Osteocyte (in vitro differentiated cells): Measurements from ENCODE around the gene PPP1R12B. TPM values are rescaled to one million over a fixed set of nuclear protein-coding genes. Genes with fewer than 3 reads are reported as not detected.

Source experiments
- DNase-seq: peaks from one replicate; pipeline ENCODE4 v3.0.0; 2021; ENCODE audit warnings: mixed read lengths; ENCODE audit not compliant: unreplicated experiment; ENCODE audit errors: extremely low spot score
- H3K27ac Mint-ChIP-seq: one replicate; pipeline ENCODE4 v1.8.0; 2021; ENCODE audit warnings: mild to moderate bottlenecking, mixed read lengths; ENCODE audit not compliant: unreplicated experiment
- H3K27me3 Mint-ChIP-seq: one replicate; pipeline ENCODE4 v1.8.0; 2021; ENCODE audit warnings: mixed read lengths; ENCODE audit not compliant: unreplicated experiment
- H3K36me3 Mint-ChIP-seq: one replicate; pipeline ENCODE4 v1.8.0; 2021; ENCODE audit warnings: mixed read lengths; ENCODE audit not compliant: unreplicated experiment
- H3K4me1 Mint-ChIP-seq: one replicate; pipeline ENCODE4 v1.8.0; 2021; ENCODE audit warnings: mixed read lengths; ENCODE audit not compliant: unreplicated experiment
- H3K4me3 Mint-ChIP-seq: one replicate; pipeline ENCODE4 v1.8.0; 2021; ENCODE audit warnings: mild to moderate bottlenecking, moderate library complexity, mixed read lengths; ENCODE audit not compliant: unreplicated experiment
- H3K9me3 Mint-ChIP-seq: one replicate; pipeline ENCODE4 v1.8.0; 2021; ENCODE audit warnings: mixed read lengths; ENCODE audit not compliant: unreplicated experiment
- long read RNA-seq: library from polyadenylated mRNA; unstranded; transcript quantifications from one replicate; pipeline ENCODE4 v2.0.0, GENCODE V29; 2021
- total RNA-seq: library from RNA; stranded (reverse); gene quantifications from 2 replicates; pipeline ENCODE4 v1.2.1, GENCODE V29; 2021
- TF ChIP-seq, protein P1 (sequence below): fragments of 200-600 bp; sonication (generic); IDR thresholded peaks from 2 replicates; pipeline ENCODE4 v1.5.0; 2021; ENCODE audit warnings: antibody characterized with exemption, mild to moderate bottlenecking, moderate library complexity

Gene PPP1R12B, protein sequence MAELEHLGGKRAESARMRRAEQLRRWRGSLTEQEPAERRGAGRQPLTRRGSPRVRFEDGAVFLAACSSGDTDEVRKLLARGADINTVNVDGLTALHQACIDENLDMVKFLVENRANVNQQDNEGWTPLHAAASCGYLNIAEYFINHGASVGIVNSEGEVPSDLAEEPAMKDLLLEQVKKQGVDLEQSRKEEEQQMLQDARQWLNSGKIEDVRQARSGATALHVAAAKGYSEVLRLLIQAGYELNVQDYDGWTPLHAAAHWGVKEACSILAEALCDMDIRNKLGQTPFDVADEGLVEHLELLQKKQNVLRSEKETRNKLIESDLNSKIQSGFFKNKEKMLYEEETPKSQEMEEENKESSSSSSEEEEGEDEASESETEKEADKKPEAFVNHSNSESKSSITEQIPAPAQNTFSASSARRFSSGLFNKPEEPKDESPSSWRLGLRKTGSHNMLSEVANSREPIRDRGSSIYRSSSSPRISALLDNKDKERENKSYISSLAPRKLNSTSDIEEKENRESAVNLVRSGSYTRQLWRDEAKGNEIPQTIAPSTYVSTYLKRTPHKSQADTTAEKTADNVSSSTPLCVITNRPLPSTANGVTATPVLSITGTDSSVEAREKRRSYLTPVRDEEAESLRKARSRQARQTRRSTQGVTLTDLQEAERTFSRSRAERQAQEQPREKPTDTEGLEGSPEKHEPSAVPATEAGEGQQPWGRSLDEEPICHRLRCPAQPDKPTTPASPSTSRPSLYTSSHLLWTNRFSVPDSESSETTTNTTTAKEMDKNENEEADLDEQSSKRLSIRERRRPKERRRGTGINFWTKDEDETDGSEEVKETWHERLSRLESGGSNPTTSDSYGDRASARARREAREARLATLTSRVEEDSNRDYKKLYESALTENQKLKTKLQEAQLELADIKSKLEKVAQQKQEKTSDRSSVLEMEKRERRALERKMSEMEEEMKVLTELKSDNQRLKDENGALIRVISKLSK
- 13.2 and 14.6 TPM in 2 replicates for total RNA-seq
- long read RNA-seq, partial matches to known transcripts: 2 of 3 reads
- long read RNA-seq, other reads (novel, unspliced or antisense): 1 of 3 reads

DNA sequence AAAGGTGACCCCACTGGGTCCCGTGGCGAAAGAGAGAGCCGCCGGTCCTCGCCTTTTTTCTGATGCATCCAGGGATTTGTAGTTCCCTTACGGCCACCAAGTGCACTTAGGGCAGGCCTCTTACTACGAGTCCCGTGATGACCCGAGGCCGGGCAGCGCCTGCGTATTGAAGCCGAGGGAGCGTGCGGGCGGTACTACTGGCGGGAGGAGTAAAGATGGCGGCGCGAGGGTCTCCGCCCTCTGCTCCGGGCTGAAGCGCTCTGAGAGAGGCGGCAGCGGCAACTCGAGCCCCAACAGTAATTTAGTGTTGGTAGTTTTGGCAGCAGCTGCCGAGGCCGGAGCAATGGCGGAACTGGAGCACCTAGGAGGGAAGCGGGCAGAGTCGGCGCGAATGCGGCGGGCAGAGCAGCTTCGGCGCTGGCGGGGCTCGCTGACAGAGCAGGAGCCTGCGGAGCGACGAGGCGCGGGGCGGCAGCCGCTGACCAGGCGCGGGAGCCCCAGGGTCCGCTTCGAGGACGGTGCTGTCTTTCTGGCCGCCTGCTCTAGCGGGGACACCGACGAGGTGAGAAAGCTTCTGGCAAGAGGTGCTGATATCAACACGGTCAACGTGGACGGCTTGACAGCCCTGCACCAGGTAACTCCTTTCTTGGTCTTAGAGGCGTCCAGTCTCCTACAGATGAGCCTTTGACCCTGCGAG lies at the start of gene PPP1R12B:
PPP1R12B (plus strand) TSS at position 191 of the 697 bp plus-strand sequence; CDS start at position 344, 153 bp downstream.
- Mint-ChIP-seq H3K9me3 (no peaks in the 10 kb centered on the region), H3K27me3 (no peaks in the 10 kb centered on the region), H3K4me1 (peaks cover 14% of the 10 kb centered on the region), H3K27ac (peak within 1 kb of the TSS; percentile 99), H3K36me3 (no peaks in the 10 kb centered on the region), H3K4me3 (peak within 1 kb of the TSS; percentile 99)
- TF ChIP-seq, protein P1, sequence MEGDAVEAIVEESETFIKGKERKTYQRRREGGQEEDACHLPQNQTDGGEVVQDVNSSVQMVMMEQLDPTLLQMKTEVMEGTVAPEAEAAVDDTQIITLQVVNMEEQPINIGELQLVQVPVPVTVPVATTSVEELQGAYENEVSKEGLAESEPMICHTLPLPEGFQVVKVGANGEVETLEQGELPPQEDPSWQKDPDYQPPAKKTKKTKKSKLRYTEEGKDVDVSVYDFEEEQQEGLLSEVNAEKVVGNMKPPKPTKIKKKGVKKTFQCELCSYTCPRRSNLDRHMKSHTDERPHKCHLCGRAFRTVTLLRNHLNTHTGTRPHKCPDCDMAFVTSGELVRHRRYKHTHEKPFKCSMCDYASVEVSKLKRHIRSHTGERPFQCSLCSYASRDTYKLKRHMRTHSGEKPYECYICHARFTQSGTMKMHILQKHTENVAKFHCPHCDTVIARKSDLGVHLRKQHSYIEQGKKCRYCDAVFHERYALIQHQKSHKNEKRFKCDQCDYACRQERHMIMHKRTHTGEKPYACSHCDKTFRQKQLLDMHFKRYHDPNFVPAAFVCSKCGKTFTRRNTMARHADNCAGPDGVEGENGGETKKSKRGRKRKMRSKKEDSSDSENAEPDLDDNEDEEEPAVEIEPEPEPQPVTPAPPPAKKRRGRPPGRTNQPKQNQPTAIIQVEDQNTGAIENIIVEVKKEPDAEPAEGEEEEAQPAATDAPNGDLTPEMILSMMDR: no peak
- peak; percentile 99 for DNase-seq

DNA sequence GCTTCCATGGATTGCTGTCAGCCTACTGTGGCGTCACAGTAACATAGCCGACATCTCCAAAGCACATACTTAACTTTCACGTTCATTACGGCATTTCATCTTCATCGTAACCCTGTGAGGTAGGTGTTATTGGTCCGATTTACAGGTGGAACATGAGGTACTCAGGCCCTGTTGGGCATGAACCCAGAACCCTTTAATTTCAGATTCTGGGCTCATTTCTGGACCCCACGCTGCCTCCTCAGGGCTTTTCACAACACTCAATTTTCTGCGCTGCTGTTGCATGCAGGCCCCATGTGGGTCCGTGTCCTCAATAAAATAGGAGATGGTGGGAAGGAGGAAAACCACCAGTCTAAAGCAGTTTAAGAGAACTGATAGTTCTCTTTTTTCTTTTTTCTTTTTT lies 46.3 kb upstream of the PPP1R12B start:
- Mint-ChIP-seq H3K27ac (no peak overlapping the region), H3K9me3 (no peaks in the 10 kb centered on the region), H3K4me1 (peaks cover 4% of the 10 kb centered on the region), H3K4me3 (no peak overlapping the region), H3K27me3 (peaks cover 2% of the 10 kb centered on the region), H3K36me3 (peaks cover 5% of the 10 kb centered on the region)
- DNase-seq: no peak
- TF ChIP-seq, protein P1: no peak

DNA sequence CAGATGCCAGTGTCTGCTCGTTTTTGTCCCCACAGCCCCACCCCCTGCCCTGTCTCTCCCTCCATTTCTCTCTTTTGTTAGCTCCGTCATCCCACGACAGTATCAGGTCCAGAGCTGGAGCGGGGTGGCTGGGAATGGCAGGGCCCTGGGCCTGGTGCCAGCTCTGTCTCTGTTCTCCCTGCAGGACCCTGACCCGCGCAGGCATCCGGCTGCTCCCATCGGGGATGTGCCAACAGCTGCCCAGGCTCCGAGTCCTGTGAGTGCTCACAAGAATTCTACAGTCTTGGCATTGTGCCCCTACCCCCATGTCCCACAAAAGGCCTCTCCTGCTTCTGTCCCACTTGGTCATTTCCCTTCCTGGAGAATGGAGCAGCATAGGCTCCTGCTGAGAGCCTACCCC lies 44.1 kb upstream of the PPP1R12B start:
- Mint-ChIP-seq H3K4me3 (no peak overlapping the region), H3K9me3 (no peaks in the 10 kb centered on the region), H3K27ac (no peak overlapping the region), H3K27me3 (peaks cover 2% of the 10 kb centered on the region), H3K4me1 (peaks cover 5% of the 10 kb centered on the region), H3K36me3 (peaks cover 2% of the 10 kb centered on the region)
- DNase-seq: no peak
- TF ChIP-seq, protein P1: no peak

DNA sequence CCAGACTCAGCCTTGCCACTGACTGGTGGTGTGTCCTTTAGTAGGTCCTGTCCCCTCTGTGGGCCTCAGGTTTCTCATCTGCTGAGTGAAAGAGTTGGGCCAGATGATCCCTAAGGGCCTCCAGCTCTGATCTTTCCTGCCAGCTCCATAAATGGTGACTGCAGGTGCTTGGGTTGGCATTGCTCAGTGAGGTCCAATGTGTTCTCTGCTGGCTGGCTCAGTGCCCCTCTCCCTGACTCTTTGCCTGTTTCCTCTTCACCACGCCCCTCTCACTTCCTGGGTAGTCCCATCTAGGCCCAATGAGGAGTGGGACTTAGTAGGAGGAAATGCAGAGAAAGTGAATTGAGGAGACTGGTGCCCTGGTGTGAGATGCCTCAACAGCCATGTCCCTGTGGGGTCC lies 43.3 kb upstream of the PPP1R12B start:
- Mint-ChIP-seq H3K27ac (no peak overlapping the region), H3K36me3 (no peaks in the 10 kb centered on the region), H3K27me3 (no peaks in the 10 kb centered on the region), H3K4me3 (no peak overlapping the region), H3K4me1 (peaks cover 12% of the 10 kb centered on the region), H3K9me3 (no peaks in the 10 kb centered on the region)
- TF ChIP-seq, protein P1: no peak
- DNase-seq: no peak
